ENCODE results near the gene TMEM60. TPM values are rescaled to one million over a fixed set of nuclear protein-coding genes. Genes with fewer than 3 reads are reported as not detected.

The TMEM60 gene
- total and polyA plus RNA-seq, 2 of the 13 experiments (the other 11 are each of a cell fraction or from before 2014, with no cell fraction given): 25.6 to 27.7 TPM

DNA sequence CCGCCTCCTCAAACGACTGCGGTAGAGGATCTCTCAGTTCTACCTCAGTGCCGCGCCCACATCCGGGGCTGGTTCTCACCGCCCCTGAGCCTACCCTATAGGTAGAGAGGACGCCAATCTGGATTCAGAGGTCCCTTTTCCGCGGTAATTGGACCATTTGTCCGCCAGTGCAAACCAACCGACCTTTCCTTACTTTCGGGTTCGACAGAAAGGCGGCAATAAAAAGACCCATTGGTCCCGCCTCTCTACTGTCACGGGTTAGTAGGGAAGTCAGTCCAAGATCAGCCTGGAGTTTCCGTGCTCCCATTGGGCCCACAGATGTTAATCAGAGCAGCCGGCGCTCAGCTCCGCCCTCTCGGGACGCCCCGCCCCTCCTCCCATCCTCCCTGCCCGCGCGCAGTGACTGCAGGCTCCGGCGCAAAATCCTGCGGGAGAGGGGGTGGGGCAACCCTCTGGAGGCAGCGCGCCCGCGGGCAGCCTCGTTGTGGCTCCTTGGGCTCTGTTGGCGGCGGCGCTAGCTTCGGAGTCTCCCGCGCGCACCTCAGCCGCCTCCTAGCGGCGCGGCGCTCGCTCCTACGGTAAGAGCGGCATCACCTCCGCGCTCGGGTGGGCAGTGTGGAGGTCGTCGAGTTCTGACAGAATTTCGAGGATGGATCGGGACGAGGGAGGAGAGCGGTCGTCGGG, at the start of gene TMEM60, which contains the start of gene PHTF2 (continued):
- TF ChIP-seq ZNF407 (CRISPR knock-in tag; IDR thresholded peaks at IDR 0.05; ENCODE audit: not compliant biosample characterization): peak; percentile 27
- TF ChIP-seq ZFP91 (CRISPR knock-in tag; IDR thresholded peaks at IDR 0.05; ENCODE audit: borderline replicate concordance): peak; percentile 85
- TF ChIP-seq REST (IDR thresholded peaks at IDR 0.05; ENCODE audit: borderline replicate concordance in 1 of 2, low read depth in 1 of 2, low read length in 2 of 2): peak in 1 of 2 experiments; percentile 19; a peak in 1 of 4 replicates
- 0 out of 2 replicates have a peak, but pooled peaks have one; percentile 10 for TF ChIP-seq FOXP4 (CRISPR knock-in tag; IDR thresholded peaks at IDR 0.05)
- TF ChIP-seq, protein P1, sequence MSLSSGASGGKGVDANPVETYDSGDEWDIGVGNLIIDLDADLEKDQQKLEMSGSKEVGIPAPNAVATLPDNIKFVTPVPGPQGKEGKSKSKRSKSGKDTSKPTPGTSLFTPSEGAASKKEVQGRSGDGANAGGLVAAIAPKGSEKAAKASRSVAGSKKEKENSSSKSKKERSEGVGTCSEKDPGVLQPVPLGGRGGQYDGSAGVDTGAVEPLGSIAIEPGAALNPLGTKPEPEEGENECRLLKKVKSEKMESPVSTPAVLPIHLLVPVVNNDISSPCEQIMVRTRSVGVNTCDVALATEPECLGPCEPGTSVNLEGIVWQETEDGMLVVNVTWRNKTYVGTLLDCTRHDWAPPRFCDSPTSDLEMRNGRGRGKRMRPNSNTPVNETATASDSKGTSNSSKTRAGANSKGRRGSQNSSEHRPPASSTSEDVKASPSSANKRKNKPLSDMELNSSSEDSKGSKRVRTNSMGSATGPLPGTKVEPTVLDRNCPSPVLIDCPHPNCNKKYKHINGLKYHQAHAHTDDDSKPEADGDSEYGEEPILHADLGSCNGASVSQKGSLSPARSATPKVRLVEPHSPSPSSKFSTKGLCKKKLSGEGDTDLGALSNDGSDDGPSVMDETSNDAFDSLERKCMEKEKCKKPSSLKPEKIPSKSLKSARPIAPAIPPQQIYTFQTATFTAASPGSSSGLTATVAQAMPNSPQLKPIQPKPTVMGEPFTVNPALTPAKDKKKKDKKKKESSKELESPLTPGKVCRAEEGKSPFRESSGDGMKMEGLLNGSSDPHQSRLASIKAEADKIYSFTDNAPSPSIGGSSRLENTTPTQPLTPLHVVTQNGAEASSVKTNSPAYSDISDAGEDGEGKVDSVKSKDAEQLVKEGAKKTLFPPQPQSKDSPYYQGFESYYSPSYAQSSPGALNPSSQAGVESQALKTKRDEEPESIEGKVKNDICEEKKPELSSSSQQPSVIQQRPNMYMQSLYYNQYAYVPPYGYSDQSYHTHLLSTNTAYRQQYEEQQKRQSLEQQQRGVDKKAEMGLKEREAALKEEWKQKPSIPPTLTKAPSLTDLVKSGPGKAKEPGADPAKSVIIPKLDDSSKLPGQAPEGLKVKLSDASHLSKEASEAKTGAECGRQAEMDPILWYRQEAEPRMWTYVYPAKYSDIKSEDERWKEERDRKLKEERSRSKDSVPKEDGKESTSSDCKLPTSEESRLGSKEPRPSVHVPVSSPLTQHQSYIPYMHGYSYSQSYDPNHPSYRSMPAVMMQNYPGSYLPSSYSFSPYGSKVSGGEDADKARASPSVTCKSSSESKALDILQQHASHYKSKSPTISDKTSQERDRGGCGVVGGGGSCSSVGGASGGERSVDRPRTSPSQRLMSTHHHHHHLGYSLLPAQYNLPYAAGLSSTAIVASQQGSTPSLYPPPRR (CRISPR knock-in tag; IDR thresholded peaks at IDR 0.05; ENCODE audit: borderline replicate concordance): 0 out of 2 replicates have a peak, but pooled peaks have one; percentile 27

All from HepG2 (cell line).